ENCODE data around the gene ZNF791.
"Not testable (repeated sequence)": the region's sequence is repeated elsewhere in the genome, so short reads cannot be mapped to it uniquely, and the experiment has no call there.

The ZNF791 gene

DNA sequence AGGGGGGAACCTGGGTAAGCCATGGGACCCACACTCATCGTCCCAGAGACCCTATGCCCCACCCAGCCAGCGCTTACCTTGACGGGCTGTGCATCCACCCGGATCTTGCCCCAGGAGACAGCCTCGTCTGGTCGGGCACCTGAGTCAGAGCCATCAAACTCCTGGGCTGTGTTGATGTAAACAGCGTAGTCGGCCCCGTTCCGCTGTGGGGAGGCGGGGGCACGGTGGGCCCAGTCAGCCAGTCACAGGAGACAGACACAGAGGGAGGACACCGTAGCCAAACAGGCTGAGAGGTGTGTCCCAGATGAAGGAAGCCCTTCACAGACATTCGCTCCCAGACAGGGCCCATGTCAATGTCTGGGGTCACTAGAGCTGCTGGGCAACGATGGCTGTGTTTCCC is 65.2 kb downstream of the ZNF791 start:
- WGBS (ENCODE audit: extremely low coverage, insufficient coverage, insufficient read length), result no CpG with 5 or more reads among the region's 15 CpGs

DNA sequence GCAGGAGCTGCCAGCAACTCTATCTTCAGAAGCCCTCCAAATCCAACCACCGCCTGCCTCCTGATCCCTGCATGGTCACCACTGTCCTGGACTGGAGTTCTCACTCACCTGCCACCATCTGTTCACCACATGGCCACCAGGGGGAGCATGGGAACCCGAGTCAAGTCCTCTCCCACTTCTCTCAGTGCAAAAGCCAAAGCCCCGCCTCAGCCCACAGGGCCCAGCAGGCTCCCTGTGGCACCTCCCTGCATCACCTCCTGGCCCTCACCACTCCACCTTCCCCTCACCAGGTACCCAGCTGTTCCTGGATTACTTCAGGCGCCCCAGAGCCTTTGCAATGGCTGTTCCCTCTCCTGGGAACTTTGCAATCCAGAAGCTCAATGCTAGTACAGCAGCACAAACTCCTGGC is 65.7 kb downstream of the ZNF791 start:
- peak; percentile 83 to 89 for DNase-seq
- Histone ChIP-seq H2BK12ac (ENCODE audit: low read length) (no peak overlapping the region), H3K79me2 (ENCODE audit: control insufficient read depth, insufficient read depth, low read length, poor library complexity) (peaks cover under 1% of the 10 kb centered on the region), H4K91ac (ENCODE audit: low read depth, low read length) (no peak overlapping the region), H3K79me1 (ENCODE audit: low read length) (peaks cover 1% of the 10 kb centered on the region), H3K18ac (ENCODE audit: low read length) (no peak overlapping the region), H4K12ac (ENCODE audit: low read depth, low read length) (no peak overlapping the region), H4K8ac (ENCODE audit: low read depth, low read length) (no peak overlapping the region), H3K4ac (ENCODE audit: low read depth, low read length) (no peak overlapping the region), H3K4me3 (ENCODE audit: low read depth, low read length) (no peak overlapping the region), H3K9ac (ENCODE audit: low read length) (no peak overlapping the region), H3K23ac (ENCODE audit: low read length) (no peak overlapping the region), H3K36me3 (ENCODE audit: control insufficient read depth in 1 of 2, insufficient read depth in 2 of 2, low read length in 2 of 2) (peaks cover 59 to 60% of the 10 kb centered on the region in 2 experiments), H2AFZ (ENCODE audit: insufficient read depth, low read length, poor library complexity) (no peak overlapping the region), H2BK120ac (ENCODE audit: insufficient read depth, low read length, poor library complexity) (no peak overlapping the region), H2BK5ac (ENCODE audit: low read depth, low read length, poor library complexity) (no peak overlapping the region), H3K4me2 (ENCODE audit: low read length) (no peak overlapping the region), H3K27ac (ENCODE audit: low read depth, low read length) (no peak overlapping the region), H3K14ac (ENCODE audit: low read length) (no peak overlapping the region), H2AK5ac (ENCODE audit: low read length) (no peak overlapping the region), H3K9me3 (ENCODE audit: insufficient read depth, low read depth, low read length) (peaks cover 5% of the 10 kb centered on the region), H3K4me1 (ENCODE audit: control insufficient read depth in 1 of 2, insufficient read depth in 2 of 2, low read length in 2 of 2) (no peaks in the 10 kb centered on the region), H3K27me3 (ENCODE audit: insufficient read depth, low read length) (no peaks in the 10 kb centered on the region)
- WGBS (ENCODE audit: extremely low coverage, insufficient coverage, insufficient read length), result no CpG with 5 or more reads among the region's 4 CpGs

More for the DNA sequence above, 65.2 kb downstream of the ZNF791 start:
- Histone ChIP-seq H2BK5ac (ENCODE audit: low read depth, low read length, poor library complexity) (no peak overlapping the region), H4K12ac (ENCODE audit: low read depth, low read length) (no peak overlapping the region), H2BK120ac (ENCODE audit: insufficient read depth, low read length, poor library complexity) (no peak overlapping the region), H2AFZ (ENCODE audit: insufficient read depth, low read length, poor library complexity) (no peak overlapping the region), H4K8ac (ENCODE audit: low read depth, low read length) (no peak overlapping the region), H3K79me1 (ENCODE audit: low read length) (no peaks in the 10 kb centered on the region), H3K14ac (ENCODE audit: low read length) (no peak overlapping the region), H2BK12ac (ENCODE audit: low read length) (no peak overlapping the region), H3K9ac (ENCODE audit: low read length) (no peak overlapping the region), H3K36me3 (ENCODE audit: control insufficient read depth in 1 of 2, insufficient read depth in 2 of 2, low read length in 2 of 2) (peaks cover 59 to 60% of the 10 kb centered on the region in 2 experiments), H3K27ac (ENCODE audit: low read depth, low read length) (no peak overlapping the region), H3K79me2 (ENCODE audit: control insufficient read depth, insufficient read depth, low read length, poor library complexity) (no peaks in the 10 kb centered on the region), H3K4me3 (ENCODE audit: low read depth, low read length) (no peak overlapping the region), H2AK5ac (ENCODE audit: low read length) (no peak overlapping the region), H3K18ac (ENCODE audit: low read length) (no peak overlapping the region), H3K9me3 (ENCODE audit: insufficient read depth, low read depth, low read length) (peaks cover 5% of the 10 kb centered on the region), H3K4ac (ENCODE audit: low read depth, low read length) (no peak overlapping the region), H3K4me2 (ENCODE audit: low read length) (no peak overlapping the region), H4K91ac (ENCODE audit: low read depth, low read length) (no peak overlapping the region), H3K23ac (ENCODE audit: low read length) (no peak overlapping the region), H3K4me1 (ENCODE audit: control insufficient read depth in 1 of 2, insufficient read depth in 2 of 2, low read length in 2 of 2) (no peaks in the 10 kb centered on the region), H3K27me3 (ENCODE audit: insufficient read depth, low read length) (no peaks in the 10 kb centered on the region)
- DNase-seq, result no peak

DNA sequence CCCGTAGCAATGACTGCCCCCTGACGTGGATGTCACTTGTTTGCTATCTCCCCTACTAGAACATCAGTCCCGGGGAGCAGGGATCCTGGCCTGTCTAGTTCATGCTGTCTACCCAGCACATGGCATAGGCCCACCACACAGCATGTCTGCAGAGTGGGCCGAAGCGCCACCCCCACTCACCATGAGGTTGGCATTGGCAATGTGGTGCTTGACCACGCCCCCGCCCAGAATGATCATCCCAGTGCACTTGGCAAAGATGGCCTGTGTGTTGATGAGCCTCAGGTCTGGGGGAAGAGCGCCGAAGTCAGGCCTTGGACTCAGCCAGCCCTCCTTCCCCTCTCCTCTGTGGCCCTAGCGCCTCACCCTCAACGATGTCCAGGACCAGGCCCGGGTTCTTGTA is 66.2 kb downstream of the ZNF791 start:
- Histone ChIP-seq H4K91ac (ENCODE audit: low read depth, low read length) (no peak overlapping the region), H3K9me3 (ENCODE audit: insufficient read depth, low read depth, low read length) (peaks cover 5% of the 10 kb centered on the region), H3K9ac (ENCODE audit: low read length) (no peak overlapping the region), H4K8ac (ENCODE audit: low read depth, low read length) (no peak overlapping the region), H3K23ac (ENCODE audit: low read length) (no peak overlapping the region), H3K79me2 (ENCODE audit: control insufficient read depth, insufficient read depth, low read length, poor library complexity) (peaks cover 3% of the 10 kb centered on the region), H2BK120ac (ENCODE audit: insufficient read depth, low read length, poor library complexity) (no peak overlapping the region), H3K18ac (ENCODE audit: low read length) (no peak overlapping the region), H2BK5ac (ENCODE audit: low read depth, low read length, poor library complexity) (no peak overlapping the region), H3K4ac (ENCODE audit: low read depth, low read length) (no peak overlapping the region), H2BK12ac (ENCODE audit: low read length) (no peak overlapping the region), H3K27ac (ENCODE audit: low read depth, low read length) (no peak overlapping the region), H3K79me1 (ENCODE audit: low read length) (peaks cover 4% of the 10 kb centered on the region), H2AFZ (ENCODE audit: insufficient read depth, low read length, poor library complexity) (no peak overlapping the region), H3K36me3 (ENCODE audit: control insufficient read depth in 1 of 2, insufficient read depth in 2 of 2, low read length in 2 of 2) (peaks cover 59 to 60% of the 10 kb centered on the region in 2 experiments), H3K4me3 (ENCODE audit: low read depth, low read length) (no peak overlapping the region), H3K4me1 (ENCODE audit: control insufficient read depth in 1 of 2, insufficient read depth in 2 of 2, low read length in 2 of 2) (no peaks in the 10 kb centered on the region), H2AK5ac (ENCODE audit: low read length) (no peak overlapping the region), H4K12ac (ENCODE audit: low read depth, low read length) (no peak overlapping the region), H3K4me2 (ENCODE audit: low read length) (no peak overlapping the region), H3K27me3 (ENCODE audit: insufficient read depth, low read length) (no peaks in the 10 kb centered on the region), H3K14ac (ENCODE audit: low read length) (no peak overlapping the region)
- DNase-seq, result no peak
- no CpG with 5 or more reads among the region's 12 CpGs for WGBS (ENCODE audit: extremely low coverage, insufficient coverage, insufficient read length)

DNA sequence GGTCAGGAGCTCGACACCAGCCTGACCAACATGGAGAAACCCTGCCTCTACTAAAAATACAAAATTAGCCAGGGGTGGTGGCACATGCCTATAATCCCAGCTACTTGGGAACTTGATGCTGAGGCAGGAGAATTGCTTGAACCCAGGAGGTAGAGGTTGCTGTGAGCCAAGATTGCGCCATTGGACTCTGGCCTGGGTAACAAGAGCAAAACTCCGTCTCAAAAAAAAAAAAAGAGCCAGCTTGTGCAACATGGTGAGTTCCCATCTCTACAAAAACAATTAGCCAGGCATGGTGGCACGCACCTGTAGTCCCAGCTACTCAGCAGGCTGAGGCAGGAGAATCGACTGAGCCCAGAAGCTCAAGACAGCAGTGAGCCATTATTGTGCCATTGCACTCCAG is 67.3 kb downstream of the ZNF791 start:
- H4K8ac ChIP-seq (ENCODE audit: low read depth, low read length); DNase-seq; H4K12ac ChIP-seq (ENCODE audit: low read depth, low read length); H3K9ac ChIP-seq (ENCODE audit: low read length); H3K27me3 ChIP-seq (ENCODE audit: insufficient read depth, low read length); H2BK12ac ChIP-seq (ENCODE audit: low read length); H2AK5ac ChIP-seq (ENCODE audit: low read length); H2AFZ ChIP-seq (ENCODE audit: insufficient read depth, low read length, poor library complexity); H4K91ac ChIP-seq (ENCODE audit: low read depth, low read length); H2BK120ac ChIP-seq (ENCODE audit: insufficient read depth, low read length, poor library complexity); H3K9me3 ChIP-seq (ENCODE audit: insufficient read depth, low read depth, low read length); H3K18ac ChIP-seq (ENCODE audit: low read length); H3K79me1 ChIP-seq (ENCODE audit: low read length); H3K23ac ChIP-seq (ENCODE audit: low read length); H3K79me2 ChIP-seq (ENCODE audit: control insufficient read depth, insufficient read depth, low read length, poor library complexity); H2BK5ac ChIP-seq (ENCODE audit: low read depth, low read length, poor library complexity); H3K14ac ChIP-seq (ENCODE audit: low read length); H3K27ac ChIP-seq (ENCODE audit: low read depth, low read length); H3K4me3 ChIP-seq (ENCODE audit: low read depth, low read length); H3K4ac ChIP-seq (ENCODE audit: low read depth, low read length); H3K4me2 ChIP-seq (ENCODE audit: low read length); H3K4me1 ChIP-seq (ENCODE audit: control insufficient read depth in 1 of 2, insufficient read depth in 2 of 2, low read length in 2 of 2): not testable (repeated sequence)
- WGBS (ENCODE audit: extremely low coverage, insufficient coverage, insufficient read length), result no CpG with 5 or more reads among the region's 5 CpGs
- H3K36me3 ChIP-seq (ENCODE audit: control insufficient read depth in 1 of 2, insufficient read depth in 2 of 2, low read length in 2 of 2), result peaks cover 53% of the 10 kb centered on the region in 2 experiments

Measured in trophoblast cell (in vitro differentiated cells and primary cell).